GM12872 (cell line): ENCODE measurements around the gene C1GALT1.

Experiments
- CTCF ChIP-seq: IDR thresholded peaks from 3 replicates; pipeline ENCODE4 v1.5.1; 2011; ENCODE audit warnings: low read depth, mild to moderate bottlenecking, low read length, moderate library complexity; ENCODE audit not compliant: insufficient read depth

C1GALT1 gene

GRCh38 chr7:7254908-7255307 is 72.6 kb downstream of the C1GALT1 start:
- no peak for TF ChIP-seq CTCF

GRCh38 chr7:7256731-7257274 is 74.5 kb downstream of the C1GALT1 start:
- TF ChIP-seq CTCF, result no peak

GRCh38 chr7:7257899-7258692 is 75.8 kb downstream of the C1GALT1 start:
- TF ChIP-seq CTCF, result no peak

GRCh38 chr7:7261863-7262262 is 79.5 kb downstream of the C1GALT1 start:
- no peak for TF ChIP-seq CTCF

- no peak for TF ChIP-seq CTCF
Observed at GRCh38 chr7:7263297-7264230, 81.2 kb downstream of the C1GALT1 start.

GRCh38 chr7:7264306-7265040 is 82.1 kb downstream of the C1GALT1 start:
- no peak for TF ChIP-seq CTCF
